Suppressor macrophage (primary cell): ENCODE results near the gene GPR15.

Source experiments
- DNase-seq, 4 experiments: peaks; one replicate each; pipeline ENCODE4 v3.0.0-alpha.2; 2020 to 2022

Gene GPR15

DNA sequence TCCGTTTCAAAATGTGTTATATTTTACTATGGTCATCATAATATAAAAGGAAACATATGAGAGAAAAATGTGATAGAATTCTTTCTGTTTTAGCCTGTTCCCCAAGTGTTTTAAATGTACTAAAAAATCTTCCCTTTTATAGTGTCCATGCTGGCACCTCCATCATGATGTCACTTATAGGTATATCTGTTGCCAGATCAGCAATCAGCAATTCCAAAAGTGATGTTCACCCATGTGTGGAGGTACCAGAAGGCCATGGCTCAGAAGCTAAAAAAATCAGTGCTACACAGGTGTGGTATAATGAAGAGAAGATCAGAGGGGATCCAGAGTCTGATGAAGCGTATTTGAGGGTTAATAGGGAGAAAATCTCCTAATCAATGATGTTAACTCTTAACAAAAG is 1.1 kb upstream of the GPR15 start:
- DNase-seq = no peak

DNA sequence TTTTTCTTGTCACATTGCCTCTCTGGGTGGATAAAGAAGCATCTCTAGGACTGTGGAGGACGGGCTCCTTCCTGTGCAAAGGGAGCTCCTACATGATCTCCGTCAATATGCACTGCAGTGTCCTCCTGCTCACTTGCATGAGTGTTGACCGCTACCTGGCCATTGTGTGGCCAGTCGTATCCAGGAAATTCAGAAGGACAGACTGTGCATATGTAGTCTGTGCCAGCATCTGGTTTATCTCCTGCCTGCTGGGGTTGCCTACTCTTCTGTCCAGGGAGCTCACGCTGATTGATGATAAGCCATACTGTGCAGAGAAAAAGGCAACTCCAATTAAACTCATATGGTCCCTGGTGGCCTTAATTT is 478 bp downstream of the GPR15 start:
- no peak for DNase-seq

DNA sequence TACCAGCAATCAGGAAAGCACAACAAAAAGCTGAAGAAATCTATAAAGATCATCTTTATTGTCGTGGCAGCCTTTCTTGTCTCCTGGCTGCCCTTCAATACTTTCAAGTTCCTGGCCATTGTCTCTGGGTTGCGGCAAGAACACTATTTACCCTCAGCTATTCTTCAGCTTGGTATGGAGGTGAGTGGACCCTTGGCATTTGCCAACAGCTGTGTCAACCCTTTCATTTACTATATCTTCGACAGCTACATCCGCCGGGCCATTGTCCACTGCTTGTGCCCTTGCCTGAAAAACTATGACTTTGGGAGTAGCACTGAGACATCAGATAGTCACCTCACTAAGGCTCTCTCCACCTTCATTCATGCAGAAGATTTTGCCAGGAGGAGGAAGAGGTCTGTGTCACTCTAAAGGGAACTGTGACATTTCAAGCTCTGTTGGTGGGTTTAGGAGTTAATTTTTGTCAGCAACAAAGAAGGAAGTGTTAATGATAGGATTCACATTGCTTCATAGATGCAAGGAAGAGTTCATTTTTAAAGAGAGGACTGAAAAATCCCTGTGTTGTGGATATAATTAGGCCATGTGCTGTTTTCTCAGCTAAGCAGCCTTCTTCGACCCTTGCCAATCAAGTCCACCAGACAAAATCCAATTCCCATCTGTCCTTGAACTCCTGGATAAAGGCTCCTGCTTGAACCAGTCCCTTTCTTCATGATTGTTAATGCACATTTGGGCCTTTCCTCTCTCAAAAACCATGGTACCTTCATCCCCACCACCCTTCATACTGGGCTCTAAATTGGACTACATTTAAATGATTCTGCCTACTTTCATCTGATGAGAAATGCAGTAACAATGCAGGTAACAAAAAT is 1.2 kb downstream of the GPR15 start:
- peak in 1 of 4 experiments; percentile 3 for DNase-seq

DNA sequence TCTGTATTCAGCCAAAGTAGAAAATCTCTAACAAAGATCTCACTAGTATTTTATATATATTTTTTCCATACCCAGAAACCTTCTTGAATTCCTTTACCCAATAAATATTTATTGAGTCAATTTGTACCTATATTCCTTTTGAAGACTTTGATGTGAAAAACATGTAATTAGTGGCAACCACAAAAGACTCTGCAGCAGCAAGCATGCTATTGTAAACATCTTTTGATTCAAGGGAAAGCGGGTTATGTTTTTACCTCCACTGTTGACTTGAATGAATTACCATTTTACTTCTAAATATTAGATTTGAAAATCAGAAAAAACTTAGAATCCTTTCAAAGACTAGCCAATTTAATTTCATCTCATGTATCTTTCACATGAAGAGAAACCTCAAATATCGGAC is 2.4 kb downstream of the GPR15 start:
- no peak for DNase-seq

DNA sequence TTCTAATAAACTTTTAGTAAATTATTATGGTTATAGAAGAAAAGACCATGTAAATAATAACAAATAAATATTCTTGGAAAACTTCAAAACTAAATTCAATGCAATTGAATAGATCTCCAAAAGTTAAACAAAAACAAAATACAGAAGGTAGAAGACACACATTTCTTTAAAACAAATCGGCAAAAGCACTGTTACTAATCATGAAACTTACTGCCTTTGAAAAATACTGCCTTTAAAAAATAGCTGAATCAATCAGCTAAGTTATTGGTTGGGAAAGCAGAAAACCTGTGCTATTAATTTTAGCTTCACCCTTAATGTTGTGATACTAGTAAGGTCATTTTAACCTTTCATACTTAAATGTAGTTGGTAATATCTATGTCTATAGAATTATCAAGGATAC is 3.0 kb downstream of the GPR15 start:
- no peak for DNase-seq

GRCh38 chr3:98536456-98537017 is 4.8 kb downstream of the GPR15 start:
- no peak for DNase-seq

DNA sequence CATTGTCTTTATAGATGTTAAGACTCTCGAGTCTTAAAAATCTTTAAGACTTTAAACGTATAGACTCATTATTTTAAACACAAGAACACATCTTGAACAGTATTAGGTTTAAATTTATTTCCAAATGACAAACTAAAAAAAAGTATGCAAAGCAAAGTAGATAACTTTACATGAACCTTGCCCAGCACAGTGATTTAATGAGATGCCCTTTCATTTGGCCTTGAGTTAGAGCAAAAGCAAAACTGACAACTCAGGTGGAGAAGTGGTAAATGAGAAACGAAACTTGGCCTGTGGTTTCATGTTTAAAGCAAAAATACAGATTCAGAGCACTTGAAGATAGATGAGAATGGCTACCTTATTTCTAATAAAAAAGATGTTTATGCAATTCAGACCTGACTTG is 8.6 kb downstream of the GPR15 start:
- DNase-seq = peak in 1 of 4 experiments; percentile 25

DNA sequence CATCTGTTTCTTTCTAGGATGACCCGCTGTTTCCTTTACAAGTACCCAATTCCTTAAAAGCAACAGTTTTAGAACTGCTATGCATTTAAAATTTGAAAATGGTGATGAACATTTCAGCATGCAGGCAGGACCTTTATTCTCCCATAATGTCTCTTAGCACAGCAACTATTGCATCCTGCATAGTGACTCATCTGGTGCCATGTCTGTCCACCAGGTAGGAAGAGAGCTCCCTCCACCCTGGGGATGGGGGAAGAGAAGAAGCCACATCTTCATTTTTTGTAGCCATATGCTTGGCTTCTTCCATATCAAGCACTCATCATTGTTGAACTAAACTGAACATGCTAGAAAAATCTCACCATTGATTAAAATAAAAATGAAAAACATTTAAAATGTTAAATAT is 9.9 kb downstream of the GPR15 start:
- no peak for DNase-seq

DNA sequence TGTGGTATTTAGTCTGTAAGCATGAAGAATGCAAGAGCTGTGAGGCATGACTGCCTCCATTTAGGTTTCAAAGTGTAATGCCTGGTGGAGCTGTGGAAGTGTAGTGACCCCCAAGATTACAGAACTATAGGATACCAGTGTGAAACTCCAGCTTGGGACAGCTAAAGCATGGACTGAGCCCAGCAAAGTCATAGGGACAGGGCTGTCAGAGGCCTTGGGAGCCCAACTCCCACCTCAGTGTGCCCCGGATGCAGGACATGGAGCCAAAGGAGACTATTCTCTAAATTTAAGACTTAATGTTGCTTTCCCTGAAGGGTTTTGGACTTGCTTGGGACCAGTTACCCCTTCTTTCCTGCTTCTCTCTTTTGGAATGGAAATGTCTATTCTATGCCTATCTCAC is 10.8 kb downstream of the GPR15 start:
- DNase-seq = no peak

DNA sequence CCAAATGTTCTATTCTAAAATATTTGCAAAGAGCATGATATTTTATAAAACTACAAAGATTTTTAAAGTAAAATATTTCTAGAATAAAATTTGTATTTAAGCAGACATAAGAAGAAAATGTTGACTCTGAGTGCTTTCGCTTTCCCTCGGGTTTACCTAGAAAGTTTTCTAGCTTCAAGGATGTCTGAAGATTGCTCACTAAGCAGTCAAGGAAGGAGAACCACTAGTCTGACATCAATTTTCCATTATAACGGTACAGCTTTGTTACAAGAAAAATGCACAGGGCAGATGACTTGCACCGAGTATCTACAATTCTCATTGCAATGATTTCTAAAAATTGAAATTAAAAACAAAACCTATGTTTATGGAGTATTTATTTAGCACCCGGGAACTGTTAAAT is 14.2 kb downstream of the GPR15 start:
- no peak for DNase-seq

DNA sequence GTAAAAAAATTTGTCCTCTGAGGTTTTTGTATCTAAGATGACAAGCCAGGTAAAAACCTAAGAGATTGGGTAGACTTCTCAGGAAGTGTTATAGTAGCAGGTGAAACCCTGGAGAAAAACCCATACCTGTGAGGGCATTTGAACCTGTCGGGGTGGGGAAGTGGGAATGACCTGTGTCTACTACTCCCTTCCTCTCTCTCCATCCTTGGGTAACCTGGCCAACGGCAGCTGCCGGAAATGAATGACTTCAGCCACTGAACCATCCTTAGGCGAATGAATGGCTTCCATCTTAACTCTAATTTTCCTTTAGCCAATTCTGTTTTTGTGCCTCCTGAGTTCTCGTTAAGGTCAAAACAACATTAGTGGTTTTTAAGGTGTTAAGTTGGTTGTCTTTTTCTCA is 16.8 kb downstream of the GPR15 start:
- no peak for DNase-seq

DNA sequence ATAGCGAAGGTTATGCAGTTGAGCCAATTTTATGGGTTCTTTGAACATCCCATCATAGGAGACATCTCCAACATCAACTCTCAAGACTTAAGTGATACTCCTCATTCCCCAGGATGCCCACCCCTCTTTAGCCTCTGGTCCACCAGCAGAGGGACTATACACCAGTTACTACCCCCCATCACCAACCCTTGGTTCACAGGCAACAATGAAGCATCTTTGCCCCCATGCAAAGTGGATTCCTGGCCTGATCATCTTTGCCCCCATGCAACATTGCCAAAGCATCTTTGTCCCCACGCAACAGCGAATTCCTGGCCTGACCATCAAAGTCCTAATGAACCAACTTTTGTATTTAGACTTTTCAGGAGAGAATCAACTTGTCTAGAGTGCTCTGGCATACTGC is 19.1 kb downstream of the GPR15 start:
- DNase-seq = no peak

GRCh38 chr3:98551236-98551635 is 19.5 kb downstream of the GPR15 start:
- no peak for DNase-seq

DNA sequence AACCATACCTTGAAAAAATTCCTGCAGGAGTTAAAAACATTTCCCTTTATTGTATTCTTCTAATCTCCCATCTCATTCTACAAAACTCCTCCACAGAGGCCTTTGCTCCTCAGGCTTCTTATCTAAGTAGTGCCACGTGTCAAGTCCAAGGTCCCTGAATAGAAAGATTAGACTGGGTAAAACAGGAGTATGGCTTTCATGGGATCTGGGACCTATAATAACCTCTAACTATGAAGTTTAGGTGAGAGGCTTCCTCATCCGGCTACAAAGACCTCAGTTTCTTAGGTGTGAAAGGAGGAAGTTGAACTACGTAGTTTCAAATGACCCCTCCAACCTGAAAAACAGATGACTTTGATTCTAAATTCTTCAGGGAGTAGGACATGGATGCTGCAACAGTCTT is 20.0 kb downstream of the GPR15 start:
- DNase-seq = no peak

DNA sequence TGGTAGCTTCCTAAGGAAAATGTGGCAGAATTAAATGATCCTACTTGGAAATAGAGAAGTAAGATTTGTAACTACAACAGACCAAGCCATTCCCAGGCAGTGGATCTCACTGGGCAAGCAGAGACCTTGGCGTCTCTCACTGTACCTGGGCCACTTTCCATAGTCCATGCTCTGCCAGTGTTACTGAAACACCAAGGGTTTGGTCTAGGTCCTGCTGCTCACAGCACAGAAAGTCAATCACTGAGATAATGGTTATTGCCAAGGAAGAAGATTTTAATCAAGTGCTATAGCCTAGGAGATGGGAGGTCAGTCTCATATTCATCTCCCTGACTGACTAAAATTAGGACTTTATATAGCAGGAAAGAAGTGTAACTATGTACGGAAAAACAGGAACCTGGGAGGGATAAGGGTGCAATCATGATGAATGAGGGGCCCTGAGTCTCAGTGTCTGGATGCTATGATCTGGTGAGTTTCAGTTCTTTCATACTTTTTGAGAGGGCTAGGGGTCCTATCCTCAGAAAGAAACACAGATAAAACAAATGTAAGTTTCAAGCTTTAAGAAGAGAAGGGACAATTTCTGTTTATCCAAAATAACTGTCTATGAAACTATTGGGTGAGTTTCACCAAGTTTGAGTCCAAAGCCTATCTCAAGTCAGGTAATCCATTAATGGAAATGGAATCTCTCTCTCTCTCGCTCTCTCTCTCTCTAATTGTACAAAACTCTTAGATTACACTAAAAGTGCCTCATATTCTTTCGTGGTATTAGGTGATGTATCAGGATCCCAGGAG is 20.6 kb downstream of the GPR15 start:
- DNase-seq = no peak

GRCh38 chr3:98553021-98553563 is 21.3 kb downstream of the GPR15 start:
- no peak for DNase-seq

DNA sequence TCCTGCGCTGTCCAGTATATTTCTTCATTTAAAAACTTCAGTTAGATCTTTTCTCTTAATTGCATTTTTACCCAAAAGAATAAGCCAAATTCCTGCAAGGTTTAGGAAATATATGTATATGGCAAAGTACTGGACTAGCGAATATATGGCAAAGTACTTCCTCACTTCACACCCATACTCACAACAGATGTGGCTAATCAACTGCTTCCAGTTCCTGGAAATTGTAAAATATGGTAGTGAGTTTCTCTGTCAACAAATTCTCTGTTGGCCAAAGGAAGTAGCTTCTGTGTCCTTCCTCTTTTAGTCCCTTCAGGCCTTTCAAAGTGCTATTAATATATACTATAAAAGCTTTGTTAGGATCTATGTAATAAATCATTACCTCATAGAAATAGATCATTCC is 22.0 kb downstream of the GPR15 start:
- DNase-seq = peak; percentile 36 to 82 (median 68)

DNA sequence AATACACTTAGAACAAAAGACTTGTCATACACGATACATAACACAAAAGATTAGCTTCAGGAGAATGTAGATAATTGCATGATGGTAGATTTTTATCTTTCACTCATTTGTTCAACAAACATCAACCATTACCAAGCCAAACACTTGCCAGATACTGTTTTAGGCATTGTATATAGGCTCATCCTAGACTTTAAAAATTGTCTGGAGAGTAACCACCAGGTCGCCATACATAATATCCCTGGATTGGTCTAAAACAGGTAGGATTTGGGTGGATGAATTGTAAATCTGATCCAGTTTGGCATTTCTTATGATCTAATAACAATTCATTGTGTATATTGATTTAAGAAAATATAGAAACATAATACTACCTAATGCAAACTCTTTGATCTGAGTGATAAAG is 22.8 kb downstream of the GPR15 start:
- no peak for DNase-seq

GRCh38 chr3:98555025-98555379 is 23.2 kb downstream of the GPR15 start:
- DNase-seq = no peak

DNA sequence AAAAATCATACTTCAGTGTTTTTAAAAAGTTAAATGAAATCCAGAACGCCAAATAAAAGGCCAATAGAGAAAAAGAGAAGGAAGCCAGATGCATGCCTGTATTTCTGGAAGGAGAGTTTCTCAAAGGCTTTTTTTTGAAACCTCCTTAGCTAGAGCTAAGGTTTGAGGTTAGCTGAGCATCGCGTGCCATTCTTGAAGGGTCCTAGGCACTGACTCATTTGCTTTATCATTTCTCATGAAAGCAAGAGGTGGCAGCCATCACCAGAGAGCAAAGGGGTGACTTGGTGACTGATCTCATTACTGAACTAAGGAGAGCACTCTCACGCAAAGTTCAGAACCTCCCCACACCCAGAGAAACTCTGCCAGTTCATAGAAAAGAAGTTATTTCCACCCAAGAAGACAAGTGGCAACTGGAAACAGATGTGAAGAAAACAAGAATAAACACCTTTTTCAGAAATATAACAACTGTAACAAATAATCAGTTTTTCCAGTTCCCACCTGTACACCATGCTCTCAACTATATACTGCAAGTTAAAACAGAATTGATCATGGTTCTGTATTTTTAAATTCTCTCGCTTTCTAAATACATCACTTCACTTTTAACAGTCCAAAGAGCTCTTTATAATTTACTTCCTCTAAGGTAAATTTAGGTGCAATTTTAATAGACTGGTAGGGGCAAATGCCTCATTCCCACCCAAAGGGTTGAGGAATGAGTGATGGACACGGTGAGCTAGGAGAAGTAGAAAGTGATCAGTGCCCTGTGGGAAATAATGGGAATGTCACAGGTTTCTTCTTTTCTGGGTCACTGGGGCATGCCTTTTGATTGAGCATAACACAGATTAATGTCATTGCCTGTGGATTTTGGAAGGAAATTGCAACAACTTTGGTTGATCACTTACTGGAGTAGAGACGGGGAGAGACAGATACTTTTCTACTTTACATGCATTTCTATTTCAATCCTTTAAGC is 24.7 kb downstream of the GPR15 start:
- DNase-seq = peak in 1 of 4 experiments; percentile 17

DNA sequence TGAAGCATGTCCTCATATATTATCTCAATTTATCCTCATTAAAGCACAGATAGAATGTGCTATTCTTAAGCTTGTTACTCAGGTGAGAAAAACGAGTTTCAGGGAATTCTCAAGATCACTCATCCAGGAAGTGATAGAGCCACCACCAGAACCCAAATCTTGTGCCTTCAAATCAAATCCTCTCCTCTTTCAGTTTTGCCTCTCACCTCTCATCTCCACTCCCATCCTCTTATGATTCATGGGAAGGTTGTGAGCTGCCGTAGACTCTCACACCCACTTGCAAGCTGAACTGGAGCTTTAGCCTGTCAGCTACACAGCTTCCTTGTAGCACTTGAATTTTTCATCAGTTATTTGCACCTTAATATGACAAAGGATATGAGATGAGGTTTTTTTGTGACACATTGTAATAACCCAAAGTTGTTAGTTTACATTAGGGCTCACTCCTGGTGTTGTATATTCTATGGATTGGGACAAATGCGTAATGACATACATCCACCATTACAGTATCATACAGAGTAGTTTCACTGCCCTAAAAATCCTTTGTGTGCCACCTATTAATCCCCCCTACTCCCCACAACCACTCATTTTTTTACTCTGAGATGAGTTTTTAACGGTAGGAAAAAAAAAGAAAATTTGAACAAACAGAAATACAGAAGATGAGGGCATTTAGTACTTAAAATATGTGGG is 25.7 kb downstream of the GPR15 start:
- DNase-seq = no peak
